22Rv1 (cell line): ENCODE measurements around the gene LRRD1.
"Not testable (repeated sequence)": the region's sequence is repeated elsewhere in the genome, so short reads cannot be mapped to it uniquely, and the experiment has no call there.

Experiments used
- H3K27ac ChIP-seq: fragments of 450-650 bp; 2 replicates; pipeline ENCODE4 v1.5.1; 2017
- CTCF ChIP-seq: fragments of 450-650 bp; IDR thresholded peaks from 2 replicates; pipeline ENCODE4 v1.5.1; 2017; ENCODE audit warnings: mild to moderate bottlenecking
- ZFX ChIP-seq: fragments of 450-650 bp; IDR thresholded peaks from 2 replicates; pipeline ENCODE4 v1.6.1; 2017; ENCODE audit warnings: antibody characterized with exemption, borderline replicate concordance

Gene LRRD1

GRCh38 chr7:92200791-92201190, 21.8 kb upstream of the LRRD1 start:
- no peak for TF ChIP-seq CTCF
- TF ChIP-seq ZFX, result no peak
- H3K27ac ChIP-seq, result no peak overlapping the region

DNA sequence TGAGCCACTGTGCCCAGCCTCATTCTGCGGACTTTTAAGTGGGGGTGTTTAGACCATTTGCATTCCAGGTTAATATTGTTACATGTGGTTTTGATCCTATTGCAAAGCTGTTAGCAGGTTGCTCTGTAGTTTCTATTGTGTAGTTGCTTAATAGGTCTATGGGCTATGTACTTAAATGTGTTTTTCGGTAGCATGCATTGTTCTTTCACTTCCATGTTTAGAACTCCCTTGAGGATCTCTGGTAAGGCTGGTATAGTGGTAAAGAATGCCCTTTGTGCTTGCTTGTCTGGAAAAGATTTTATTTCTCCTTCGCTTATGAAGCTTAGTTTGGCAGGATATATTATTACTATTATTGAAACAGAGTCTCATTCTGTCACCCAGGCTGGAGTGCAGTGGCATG, 13.4 kb upstream of the LRRD1 start:
- no peak for TF ChIP-seq CTCF
- no peak for TF ChIP-seq ZFX
- H3K27ac ChIP-seq, result no peak overlapping the region

DNA sequence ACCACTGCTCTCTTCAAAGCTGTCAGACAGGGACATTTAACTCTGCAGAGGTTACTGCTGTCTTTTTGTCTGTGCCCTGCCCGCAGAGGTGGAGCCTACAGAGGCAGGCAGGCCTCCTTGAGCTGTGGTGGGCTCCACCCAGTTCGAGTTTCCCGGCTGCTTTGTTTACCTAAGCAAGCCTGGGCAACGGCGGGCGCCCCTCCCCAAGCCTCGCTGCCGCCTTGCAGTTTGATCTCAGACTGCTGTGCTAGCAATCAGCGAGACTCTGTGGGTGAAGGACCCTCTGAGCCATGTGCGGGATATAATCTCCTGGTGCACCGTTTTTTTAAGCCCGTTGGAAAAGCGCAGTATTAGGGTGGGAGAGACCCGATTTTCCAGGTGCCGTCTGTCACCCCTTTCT, 10.3 kb upstream of the LRRD1 start:
- H3K27ac ChIP-seq, result not testable (repeated sequence)

DNA sequence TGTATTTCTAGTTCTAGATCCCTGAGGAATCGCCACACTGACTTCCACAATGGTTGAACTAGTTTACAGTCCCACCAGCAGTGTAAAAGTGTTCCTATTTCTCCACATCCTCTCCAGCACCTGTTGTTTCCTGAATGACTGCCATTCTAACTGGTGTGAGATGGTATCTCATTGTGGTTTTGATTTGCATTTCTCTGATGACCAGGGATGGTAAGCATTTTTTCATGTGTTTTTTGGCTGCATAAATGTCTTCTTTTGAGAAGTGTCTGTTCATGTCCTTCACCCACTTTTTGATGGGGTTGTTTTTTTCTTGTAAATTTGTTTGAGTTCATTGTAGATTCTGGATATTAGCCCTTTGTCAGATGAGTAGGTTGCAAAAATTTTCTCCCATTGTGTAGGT, 5.4 kb upstream of the LRRD1 start:
- not testable (repeated sequence) for H3K27ac ChIP-seq

- TF ChIP-seq CTCF, result no peak
- no peak for TF ChIP-seq ZFX
- no peak overlapping the region for H3K27ac ChIP-seq
These were observed 1.6 kb downstream of the LRRD1 start for GRCh38 chr7:92177362-92177761.

DNA sequence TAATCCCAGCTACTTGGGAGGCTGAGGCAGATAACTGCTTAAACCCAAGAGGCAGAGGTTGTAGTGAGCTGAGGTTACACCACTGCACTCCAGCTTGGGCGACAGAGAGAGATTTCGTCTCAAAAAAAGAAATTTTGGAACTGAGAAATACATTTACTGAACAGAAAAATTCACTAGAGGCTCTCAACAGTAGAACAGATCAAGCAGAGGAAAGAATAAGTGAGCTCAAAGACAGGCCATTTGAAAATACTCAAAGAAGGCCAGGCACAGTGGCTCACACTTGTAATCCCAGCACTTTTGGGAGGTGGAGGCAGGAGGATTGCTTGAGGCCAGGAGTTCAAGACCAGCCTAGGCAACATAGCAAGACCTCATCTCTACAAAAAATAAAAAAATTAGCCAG, 9.4 kb downstream of the LRRD1 start:
- H3K27ac ChIP-seq, result not testable (repeated sequence)

DNA sequence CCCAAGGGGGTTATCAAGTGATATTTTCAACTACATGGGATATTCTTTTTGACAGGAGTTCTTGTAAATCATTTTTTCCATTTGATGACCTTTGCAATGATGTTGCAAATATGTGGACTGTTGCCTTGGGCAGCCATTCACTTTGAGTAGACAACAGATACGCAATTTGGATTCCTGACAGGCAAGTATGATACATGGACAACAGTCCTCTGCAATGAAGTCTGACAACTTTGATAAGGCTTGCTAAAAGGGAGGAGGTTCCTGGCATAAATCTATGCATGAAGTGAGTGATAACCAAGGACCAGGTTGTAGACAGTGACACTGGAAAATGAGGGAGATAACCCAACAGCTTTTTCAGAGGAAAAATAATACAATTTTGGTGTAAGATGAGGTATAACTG, 17.7 kb downstream of the LRRD1 start:
- TF ChIP-seq CTCF (no peak), ZFX (no peak)
- no peak overlapping the region for H3K27ac ChIP-seq

- no peak for TF ChIP-seq CTCF
- no peak for TF ChIP-seq ZFX
- no peak overlapping the region for H3K27ac ChIP-seq
These were observed 20.0 kb downstream of the LRRD1 start for GRCh38 chr7:92158660-92159575.

DNA sequence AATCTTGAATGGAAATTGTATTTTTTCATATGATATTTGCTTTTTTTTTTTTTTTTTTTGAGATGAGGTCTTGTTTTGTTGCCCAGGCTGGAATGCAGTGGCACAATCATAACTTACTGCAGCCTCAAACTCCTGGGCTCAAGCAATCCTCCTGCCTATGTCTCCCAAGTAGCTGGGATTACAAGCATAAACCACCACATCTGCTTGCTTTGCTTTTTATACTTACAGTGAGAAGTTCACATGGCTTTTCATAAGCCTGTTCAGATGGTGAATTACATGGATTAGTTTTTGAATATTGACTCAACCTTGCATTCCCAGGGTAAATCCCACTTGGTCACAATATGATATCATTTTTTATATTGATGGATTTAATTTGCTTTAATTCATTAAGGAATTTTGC, 22.0 kb downstream of the LRRD1 start:
- TF ChIP-seq ZFX (no peak), CTCF (no peak)

More for the DNA sequence above, 22.0 kb downstream of the LRRD1 start:
- no peak overlapping the region for H3K27ac ChIP-seq
